Measurements from ENCODE around the gene FRMD3.

FRMD3 gene

DNA sequence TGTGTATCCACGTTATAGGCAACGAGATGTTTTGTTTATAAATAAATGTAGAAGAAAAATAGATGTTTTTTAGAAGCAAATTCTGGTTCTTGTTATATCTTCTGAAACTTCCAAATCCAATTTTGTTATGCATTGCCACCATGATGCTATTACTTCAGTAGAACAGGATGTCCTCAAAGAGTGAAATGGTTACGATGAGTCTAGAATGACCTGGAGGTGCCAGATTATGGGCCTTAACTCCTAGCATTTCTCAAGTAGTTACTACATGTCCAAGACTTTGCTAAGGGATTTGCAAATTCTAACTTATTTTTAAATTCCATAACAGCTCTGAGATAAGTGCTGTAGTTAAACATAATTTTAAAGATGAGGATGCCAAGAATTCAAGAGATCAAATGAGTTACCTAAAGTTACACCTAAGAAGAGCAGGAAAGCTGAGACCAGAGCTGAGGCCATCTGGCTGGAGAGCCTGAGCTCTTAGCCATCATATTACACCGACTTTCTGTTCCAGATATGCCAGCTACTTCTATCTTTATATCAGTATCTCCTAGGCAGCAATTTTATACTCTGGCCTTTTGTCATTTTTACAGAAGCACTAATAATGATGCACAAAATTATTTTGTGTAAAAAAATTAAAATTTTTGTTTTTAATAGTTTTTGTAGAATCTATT lies 302.0 kb downstream of the FRMD3 start:
- Histone ChIP-seq H3K27me3 (replicated peaks; ENCODE audit: control insufficient read depth, insufficient read depth, low read length) (no peaks in the 10 kb centered on the region), H3K4me3 (replicated peaks; ENCODE audit: low read depth, low read length) (no peak overlapping the region), H3K36me3 (ENCODE audit: control insufficient read depth, insufficient read depth, low read length) (no peaks in the 10 kb centered on the region)
- DNase-seq (ENCODE audit: extremely low read depth, insufficient read length), result no peak
- TF ChIP-seq, protein P1, sequence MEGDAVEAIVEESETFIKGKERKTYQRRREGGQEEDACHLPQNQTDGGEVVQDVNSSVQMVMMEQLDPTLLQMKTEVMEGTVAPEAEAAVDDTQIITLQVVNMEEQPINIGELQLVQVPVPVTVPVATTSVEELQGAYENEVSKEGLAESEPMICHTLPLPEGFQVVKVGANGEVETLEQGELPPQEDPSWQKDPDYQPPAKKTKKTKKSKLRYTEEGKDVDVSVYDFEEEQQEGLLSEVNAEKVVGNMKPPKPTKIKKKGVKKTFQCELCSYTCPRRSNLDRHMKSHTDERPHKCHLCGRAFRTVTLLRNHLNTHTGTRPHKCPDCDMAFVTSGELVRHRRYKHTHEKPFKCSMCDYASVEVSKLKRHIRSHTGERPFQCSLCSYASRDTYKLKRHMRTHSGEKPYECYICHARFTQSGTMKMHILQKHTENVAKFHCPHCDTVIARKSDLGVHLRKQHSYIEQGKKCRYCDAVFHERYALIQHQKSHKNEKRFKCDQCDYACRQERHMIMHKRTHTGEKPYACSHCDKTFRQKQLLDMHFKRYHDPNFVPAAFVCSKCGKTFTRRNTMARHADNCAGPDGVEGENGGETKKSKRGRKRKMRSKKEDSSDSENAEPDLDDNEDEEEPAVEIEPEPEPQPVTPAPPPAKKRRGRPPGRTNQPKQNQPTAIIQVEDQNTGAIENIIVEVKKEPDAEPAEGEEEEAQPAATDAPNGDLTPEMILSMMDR (IDR thresholded peaks at IDR 0.05; ENCODE audit: insufficient read depth, low read length, poor library complexity, severe bottlenecking), result no peak

DNA sequence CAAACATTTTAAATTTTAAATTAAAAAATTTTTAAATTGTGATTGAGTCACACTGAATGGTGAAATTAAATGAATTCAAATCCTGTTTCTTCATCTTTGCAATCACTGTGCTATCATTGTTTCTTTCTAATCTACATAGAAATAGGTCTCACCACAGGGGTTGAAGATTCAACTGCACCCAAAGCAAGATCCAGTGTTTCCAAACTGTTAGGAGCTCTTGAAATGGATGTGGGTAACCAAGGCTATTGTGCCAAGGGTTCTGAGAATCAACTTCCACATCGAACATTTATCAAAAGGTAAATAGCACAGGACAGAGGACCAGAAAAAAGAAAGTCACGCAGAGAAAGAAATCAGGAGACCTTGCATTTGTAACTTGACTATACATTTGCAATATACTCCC lies 302.7 kb downstream of the FRMD3 start:
- DNase-seq (ENCODE audit: extremely low read depth, insufficient read length), result no peak
- no peak overlapping the region for H3K4me3 ChIP-seq (replicated peaks; ENCODE audit: low read depth, low read length)
- H3K36me3 ChIP-seq (ENCODE audit: control insufficient read depth, insufficient read depth, low read length), result no peaks in the 10 kb centered on the region
- TF ChIP-seq, protein P1 (IDR thresholded peaks at IDR 0.05; ENCODE audit: insufficient read depth, low read length, poor library complexity, severe bottlenecking), result no peak
- H3K27me3 ChIP-seq (replicated peaks; ENCODE audit: control insufficient read depth, insufficient read depth, low read length), result no peaks in the 10 kb centered on the region

DNA sequence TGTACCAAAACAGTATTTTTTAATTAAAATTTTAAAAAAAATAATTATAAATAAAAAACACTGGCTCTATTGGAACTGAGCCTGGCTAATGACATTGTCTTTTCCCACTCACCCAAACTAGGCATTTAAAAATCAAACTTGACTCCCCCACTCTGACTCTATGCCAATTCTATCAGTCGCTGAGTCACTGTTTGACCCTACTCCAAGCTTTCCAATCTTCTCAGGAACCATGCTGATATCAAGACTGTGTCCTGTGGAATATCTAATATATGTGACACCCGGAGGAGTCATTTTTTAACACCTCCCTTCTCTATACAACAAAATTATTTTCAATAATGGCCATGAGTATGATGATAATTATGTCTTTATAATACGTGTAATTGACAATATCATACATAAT lies 303.7 kb downstream of the FRMD3 start:
- Histone ChIP-seq H3K27me3 (replicated peaks; ENCODE audit: control insufficient read depth, insufficient read depth, low read length) (no peaks in the 10 kb centered on the region), H3K36me3 (ENCODE audit: control insufficient read depth, insufficient read depth, low read length) (no peaks in the 10 kb centered on the region), H3K4me3 (replicated peaks; ENCODE audit: low read depth, low read length) (no peak overlapping the region)
- no peak for DNase-seq (ENCODE audit: extremely low read depth, insufficient read length)
- TF ChIP-seq, protein P1 (IDR thresholded peaks at IDR 0.05; ENCODE audit: insufficient read depth, low read length, poor library complexity, severe bottlenecking), result no peak

DNA sequence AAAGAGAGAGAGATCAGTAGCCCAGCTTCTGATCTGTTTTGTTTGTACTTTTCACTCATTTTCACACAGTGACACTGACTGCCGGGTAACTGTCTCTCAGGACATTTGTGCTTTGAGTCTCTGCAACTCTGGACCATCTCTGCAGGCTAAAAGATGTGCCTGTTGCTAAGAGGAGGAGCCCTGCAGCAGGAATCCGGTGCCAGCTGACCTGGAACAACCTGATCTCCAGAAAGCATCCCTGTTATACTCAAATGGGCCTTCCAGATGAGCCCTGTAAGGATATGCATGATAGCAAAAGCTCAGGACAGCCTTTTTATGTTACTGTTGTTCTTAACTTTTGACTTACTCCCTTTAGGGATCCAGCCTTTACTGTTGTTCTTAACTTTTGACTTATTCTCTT lies 304.6 kb downstream of the FRMD3 start:
- no peak overlapping the region for H3K4me3 ChIP-seq (replicated peaks; ENCODE audit: low read depth, low read length)
- H3K27me3 ChIP-seq (replicated peaks; ENCODE audit: control insufficient read depth, insufficient read depth, low read length), result no peaks in the 10 kb centered on the region
- DNase-seq (ENCODE audit: extremely low read depth, insufficient read length), result no peak
- TF ChIP-seq, protein P1 (IDR thresholded peaks at IDR 0.05; ENCODE audit: insufficient read depth, low read length, poor library complexity, severe bottlenecking), result no peak
- no peaks in the 10 kb centered on the region for H3K36me3 ChIP-seq (ENCODE audit: control insufficient read depth, insufficient read depth, low read length)

DNA sequence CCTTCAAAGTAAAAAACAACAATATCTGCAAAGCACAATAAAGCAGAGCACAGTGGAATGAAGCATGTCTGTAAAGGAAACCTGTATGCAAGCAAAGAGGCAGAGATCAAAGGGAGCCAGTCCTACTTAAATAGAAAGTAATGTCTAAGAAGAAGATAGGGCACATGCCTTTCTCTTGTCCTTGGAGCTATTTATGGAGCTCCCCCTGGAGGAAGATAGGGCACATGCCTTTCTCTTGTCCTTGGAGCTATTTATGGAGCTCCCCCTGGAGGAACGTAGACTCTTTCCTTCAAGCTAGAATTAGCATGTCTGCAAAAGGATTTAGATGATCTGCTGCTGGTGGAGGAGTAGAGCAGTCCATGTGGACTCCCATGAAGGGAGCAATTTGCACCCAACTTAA lies 307.2 kb downstream of the FRMD3 start:
- no peaks in the 10 kb centered on the region for H3K27me3 ChIP-seq (replicated peaks; ENCODE audit: control insufficient read depth, insufficient read depth, low read length)
- H3K4me3 ChIP-seq (replicated peaks; ENCODE audit: low read depth, low read length), result no peak overlapping the region
- DNase-seq (ENCODE audit: extremely low read depth, insufficient read length), result no peak
- TF ChIP-seq, protein P1 (IDR thresholded peaks at IDR 0.05; ENCODE audit: insufficient read depth, low read length, poor library complexity, severe bottlenecking), result peak; percentile 57
- no peaks in the 10 kb centered on the region for H3K36me3 ChIP-seq (ENCODE audit: control insufficient read depth, insufficient read depth, low read length)

DNA sequence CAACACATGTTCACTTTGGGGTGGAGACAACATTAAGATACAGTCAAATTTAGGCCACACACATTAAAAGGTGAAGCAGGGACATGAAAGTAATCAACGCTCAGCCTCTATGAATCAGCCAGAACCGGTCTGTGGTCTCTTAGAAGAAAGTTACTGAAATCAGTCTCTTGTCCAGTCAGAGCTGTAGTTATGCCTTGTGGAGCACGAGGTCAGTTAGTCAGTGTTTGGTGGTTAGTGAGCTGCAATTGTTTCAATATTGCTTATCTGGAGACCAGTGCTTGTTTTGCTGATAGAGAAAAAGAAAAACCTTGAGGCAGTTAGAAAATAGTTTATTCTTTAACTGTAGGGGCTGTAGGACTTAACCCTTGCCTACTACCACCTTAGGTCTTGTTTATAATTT lies 317.5 kb downstream of the FRMD3 start:
- DNase-seq (ENCODE audit: extremely low read depth, insufficient read length), result no peak
- Histone ChIP-seq H3K4me3 (replicated peaks; ENCODE audit: low read depth, low read length) (no peak overlapping the region), H3K36me3 (ENCODE audit: control insufficient read depth, insufficient read depth, low read length) (no peaks in the 10 kb centered on the region), H3K27me3 (replicated peaks; ENCODE audit: control insufficient read depth, insufficient read depth, low read length) (no peaks in the 10 kb centered on the region; the same call in 1 of the 2 replicates)
- TF ChIP-seq, protein P1 (IDR thresholded peaks at IDR 0.05; ENCODE audit: insufficient read depth, low read length, poor library complexity, severe bottlenecking), result no peak

Data from GM06990 (cell line).